ENCODE results near the gene TMEM222. TPM values are rescaled to one million over a fixed set of nuclear protein-coding genes. Genes with fewer than 3 reads are reported as not detected.
"Not testable (repeated sequence)": the region's sequence is repeated elsewhere in the genome, so short reads cannot be mapped to it uniquely, and the experiment has no call there.

Gene TMEM222
- total RNA-seq, 1 donor from 2014 or later, result 26.8 TPM

- intact Hi-C loops (cut with DNase I), result loop anchor here (2.0 to 5.0 kb wide), 2 partner anchors 27 to 44 kb away; partner anchors contain the start of genes GPR3 and TMEM222
- DNase-seq (ENCODE audit: low spot score), result peak; percentile 93
These were observed 44.1 kb downstream of the TMEM222 start for GRCh38 chr1:27366113-27366410.

- peak; percentile 93 for DNase-seq (ENCODE audit: low spot score)
- intact Hi-C loops (cut with DNase I), result loop anchor here (2.0 to 5.0 kb wide), 2 partner anchors 26 to 44 kb away; partner anchors contain the start of genes GPR3 and TMEM222
These were observed 44.6 kb downstream of the TMEM222 start, which contains the start of gene MAP3K6 for GRCh38 chr1:27366411-27367159. Gene MAP3K6, minus strand, starts transcription at chr1:27366961. Its CDS starts 364 bp downstream, at chr1:27366597.

- intact Hi-C loops (cut with DNase I), result loop anchor here (2.0 to 5.0 kb wide), 2 partner anchors 26 to 45 kb away; partner anchors contain the start of genes GPR3 and TMEM222
- DNase-seq (ENCODE audit: low spot score), result no peak
These were observed 45.2 kb downstream of the TMEM222 start for GRCh38 chr1:27367160-27367650.

- DNase-seq (ENCODE audit: low spot score), result no peak
- intact Hi-C loops (cut with DNase I), result loop anchor here (5.0 kb wide), 1 partner anchor 47 kb away; the partner anchor contains the start of gene TMEM222
These were observed 47.1 kb downstream of the TMEM222 start for GRCh38 chr1:27368869-27369582.

- DNase-seq (ENCODE audit: low spot score), result no peak
- intact Hi-C loops (cut with DNase I), result no loop called here
These were observed 50.3 kb downstream of the TMEM222 start for GRCh38 chr1:27372022-27372807.

- DNase-seq (ENCODE audit: low spot score), result no peak
- intact Hi-C loops (cut with DNase I), result no loop called here
These were observed 51.1 kb downstream of the TMEM222 start for GRCh38 chr1:27372808-27373690.

GRCh38 chr1:27374362-27375086, 52.6 kb downstream of the TMEM222 start, which contains the start of gene FCN3:
Gene FCN3, minus strand, starts transcription at chr1:27374824. Its CDS starts 6 bp downstream, at chr1:27374818.
- DNase-seq (ENCODE audit: low spot score), result no peak
- intact Hi-C loops (cut with DNase I), result no loop called here

GRCh38 chr1:27377760-27378495, 56.0 kb downstream of the TMEM222 start:
- intact Hi-C loops (cut with DNase I), result no loop called here
- DNase-seq (ENCODE audit: low spot score), result no peak

- intact Hi-C loops (cut with DNase I), result no loop called here
- DNase-seq (ENCODE audit: low spot score), result no peak
These were observed 57.7 kb downstream of the TMEM222 start for GRCh38 chr1:27379564-27380122.

GRCh38 chr1:27380224-27380623, 58.3 kb downstream of the TMEM222 start:
- DNase-seq (ENCODE audit: low spot score), result no peak
- intact Hi-C loops (cut with DNase I), result no loop called here

GRCh38 chr1:27380766-27381733, 59.1 kb downstream of the TMEM222 start:
- intact Hi-C loops (cut with DNase I), result no loop called here
- no peak for DNase-seq (ENCODE audit: low spot score)

GRCh38 chr1:27381969-27382762, 60.2 kb downstream of the TMEM222 start:
- intact Hi-C loops (cut with DNase I), result no loop called here
- no peak for DNase-seq (ENCODE audit: low spot score)

- DNase-seq (ENCODE audit: low spot score), result no peak
- intact Hi-C loops (cut with DNase I), result no loop called here
These were observed 61.2 kb downstream of the TMEM222 start, which contains the start of gene CD164L2 for GRCh38 chr1:27383039-27383605. Gene CD164L2, minus strand, starts transcription at chr1:27383333. Its CDS starts 94 bp downstream, at chr1:27383239.

GRCh38 chr1:27383661-27384060, 61.7 kb downstream of the TMEM222 start:
- no peak for DNase-seq (ENCODE audit: low spot score)
- intact Hi-C loops (cut with DNase I), result no loop called here

- intact Hi-C loops (cut with DNase I); DNase-seq (ENCODE audit: low spot score): not testable (repeated sequence)
These were observed 62.8 kb downstream of the TMEM222 start for GRCh38 chr1:27384797-27385196.
